HG03039 (cell line): ENCODE results near the gene AKR1C4.
"Not testable (repeated sequence)": the region's sequence is repeated elsewhere in the genome, so short reads cannot be mapped to it uniquely, and the experiment has no call there.

Experiments
- ATAC-seq: cut with Tn5 transposase; IDR thresholded peaks from one replicate; pipeline ENCODE4 v1.9.1; 2021; ENCODE audit warnings: mild to moderate bottlenecking, moderate library complexity; ENCODE audit not compliant: unreplicated experiment

AKR1C4 gene

DNA sequence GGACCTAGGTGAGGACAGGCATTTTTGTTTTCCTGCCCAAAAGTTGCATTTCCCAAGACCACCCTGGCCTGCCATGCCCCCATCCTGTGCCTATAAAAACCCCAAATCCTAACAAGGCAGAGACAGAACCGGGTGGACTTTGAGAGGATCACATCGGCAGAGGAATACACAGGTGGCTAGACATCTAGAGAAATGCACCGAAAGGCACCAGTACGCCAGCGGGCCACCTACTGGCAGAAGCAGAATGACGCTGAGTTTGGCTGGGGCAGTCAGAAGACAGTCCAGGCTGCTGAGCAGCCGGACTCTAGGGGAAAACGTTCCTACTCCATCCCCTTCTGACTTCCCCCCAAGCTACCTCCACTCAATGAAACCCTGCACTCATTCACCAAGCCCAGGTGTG lies 2.8 kb downstream of the AKR1C4 start:
- ATAC-seq = no peak

DNA sequence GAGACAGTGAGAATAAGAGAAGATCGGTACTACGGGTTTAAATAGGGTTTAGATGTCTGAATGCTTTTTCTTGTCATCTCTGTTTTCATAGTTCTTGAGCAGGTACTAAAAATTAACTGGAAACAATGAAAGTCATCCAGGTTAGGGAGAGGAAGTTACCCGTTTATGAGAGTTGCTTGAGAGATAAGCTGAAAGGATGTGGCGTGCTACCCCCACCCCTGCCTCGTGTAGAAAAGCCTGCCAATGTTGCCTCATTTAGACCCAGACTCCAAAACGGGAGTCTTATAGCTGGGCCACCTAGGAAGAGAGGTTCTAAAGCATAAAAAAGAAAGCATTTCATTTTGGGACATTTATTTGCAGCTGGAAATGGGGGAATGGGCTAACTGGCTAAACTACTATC lies 10.2 kb downstream of the AKR1C4 start:
- no peak for ATAC-seq

DNA sequence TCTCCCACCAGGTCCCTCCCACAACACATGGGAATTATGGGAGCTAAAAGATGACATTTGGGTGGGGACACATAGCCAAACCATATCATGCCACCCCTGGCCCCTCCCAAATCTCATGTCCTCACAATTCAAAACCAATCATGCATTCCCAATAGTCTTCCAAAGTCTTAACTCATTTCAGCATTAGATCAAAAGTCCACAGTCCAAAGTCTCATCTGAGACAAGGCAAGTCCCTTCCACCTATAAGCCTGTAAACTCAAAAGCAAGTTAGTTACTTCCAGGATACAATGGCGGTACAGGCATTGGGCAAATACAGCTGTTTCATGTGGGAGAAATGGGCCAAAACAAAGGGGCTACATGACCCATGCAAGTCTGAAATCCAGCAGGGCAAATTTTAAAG lies 13.1 kb downstream of the AKR1C4 start:
- not testable (repeated sequence) for ATAC-seq

DNA sequence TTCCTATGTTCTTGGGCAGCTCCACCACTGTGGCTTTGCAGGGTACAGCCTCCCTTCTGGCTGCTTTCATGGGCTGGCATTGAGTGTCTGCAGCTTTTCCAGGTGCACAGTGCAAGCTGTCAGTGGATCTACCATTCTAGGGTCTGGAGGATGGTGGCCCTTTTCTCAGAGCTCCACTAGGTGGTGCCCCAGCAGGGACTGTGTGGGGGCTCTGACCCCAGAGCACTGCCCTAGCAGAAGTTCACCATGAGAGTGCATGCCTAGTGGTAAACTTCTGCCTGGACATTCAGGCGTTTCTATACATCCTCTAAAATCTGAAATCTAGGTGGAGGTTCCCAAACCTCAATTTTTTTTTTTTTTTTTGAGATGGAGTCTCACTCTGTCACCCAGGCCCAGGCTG lies 13.6 kb downstream of the AKR1C4 start:
- not testable (repeated sequence) for ATAC-seq

DNA sequence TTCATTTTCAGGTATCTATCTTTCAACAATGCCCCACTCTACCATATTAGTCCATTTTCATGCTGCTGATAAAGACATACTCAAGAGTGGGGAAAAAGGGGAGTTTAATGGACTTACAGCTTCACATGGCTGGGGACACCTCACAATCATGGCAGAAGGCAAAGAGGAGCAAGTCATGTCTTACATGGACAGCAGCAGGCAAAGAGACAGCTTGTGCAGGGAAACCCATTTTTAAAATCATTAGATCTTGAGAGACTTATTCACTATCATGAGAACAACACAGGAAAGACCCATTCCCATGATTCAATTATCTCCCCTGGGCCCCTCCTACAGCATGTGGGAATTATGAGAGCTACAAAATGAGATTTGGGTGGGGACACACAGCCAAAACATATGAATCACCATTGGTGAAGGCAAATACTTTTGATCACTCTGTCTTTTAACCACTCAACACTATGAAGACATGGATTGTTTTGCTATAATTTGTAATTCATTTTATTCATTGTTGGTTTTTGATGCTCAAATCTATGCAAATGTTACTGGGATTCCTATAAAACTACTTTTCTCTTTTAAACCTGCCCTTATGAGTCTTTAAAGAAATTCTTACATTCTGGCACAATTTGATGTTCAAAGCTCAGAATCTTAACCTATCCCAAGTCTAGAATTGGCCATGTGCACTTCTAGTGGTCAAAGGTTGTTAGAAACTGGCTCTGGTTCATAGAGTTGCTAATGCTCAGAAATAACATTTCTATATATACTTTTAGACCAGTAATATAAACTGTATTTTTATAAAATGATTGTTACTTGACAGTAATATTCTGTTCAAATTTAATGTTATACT lies 15.3 kb downstream of the AKR1C4 start:
- no peak for ATAC-seq

DNA sequence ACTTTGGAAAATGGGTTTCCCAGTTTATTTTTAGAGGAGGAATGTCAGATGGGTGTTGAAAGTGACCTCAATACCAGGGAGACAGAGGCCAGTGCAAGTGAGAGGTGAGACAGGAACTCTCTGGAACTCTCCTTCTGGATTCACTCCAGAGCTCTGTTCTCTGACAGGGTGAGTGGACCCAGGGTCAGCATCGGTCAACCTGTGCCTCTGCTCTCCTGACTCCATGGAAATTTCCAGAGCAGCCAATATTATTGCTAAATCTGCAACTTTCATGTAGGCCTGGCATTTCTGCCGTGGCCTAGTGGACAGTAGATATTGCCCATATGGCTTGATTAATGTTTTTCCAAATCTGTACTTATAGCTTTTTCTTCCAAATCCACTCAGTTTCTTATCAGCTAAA lies 20.2 kb downstream of the AKR1C4 start:
- ATAC-seq = no peak

DNA sequence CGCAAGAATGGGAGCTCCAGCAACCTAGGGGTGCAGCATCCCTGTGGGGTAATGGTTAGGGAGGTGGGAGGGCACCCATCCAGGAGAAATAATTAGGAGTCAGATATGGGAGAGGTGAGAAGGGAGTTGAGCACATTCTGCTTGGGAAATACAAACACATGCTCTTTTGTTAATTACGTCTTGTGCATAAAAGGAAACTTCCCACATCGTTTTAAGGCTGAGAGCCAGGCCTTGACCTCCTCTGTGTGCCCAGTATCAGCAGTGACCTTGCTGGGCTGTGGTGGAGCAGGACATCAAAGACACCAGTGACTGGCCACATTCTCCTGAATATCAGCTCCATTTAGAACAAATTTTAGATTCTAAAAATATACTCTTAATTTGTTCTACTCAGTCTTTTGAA lies 22.6 kb downstream of the AKR1C4 start:
- ATAC-seq = no peak

DNA sequence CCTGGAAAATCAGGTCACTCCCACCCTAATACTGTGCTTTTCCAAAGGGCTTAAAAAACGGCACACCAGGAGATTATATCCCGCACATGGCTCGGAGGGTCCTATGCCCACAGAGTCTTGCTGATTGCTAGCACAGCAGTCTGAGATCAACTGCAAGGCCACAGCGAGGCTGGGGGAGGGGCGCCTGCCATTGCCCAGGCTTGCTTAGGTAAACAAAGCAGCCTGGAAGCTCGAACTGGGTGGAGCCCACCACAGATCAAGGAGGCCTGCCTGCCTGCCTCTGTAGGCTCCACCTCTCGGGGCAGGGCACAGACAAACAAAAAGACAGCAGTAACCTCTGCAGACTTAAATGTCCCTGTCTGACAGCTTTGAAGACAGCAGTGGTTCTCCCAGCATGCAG lies 26.3 kb downstream of the AKR1C4 start:
- not testable (repeated sequence) for ATAC-seq

DNA sequence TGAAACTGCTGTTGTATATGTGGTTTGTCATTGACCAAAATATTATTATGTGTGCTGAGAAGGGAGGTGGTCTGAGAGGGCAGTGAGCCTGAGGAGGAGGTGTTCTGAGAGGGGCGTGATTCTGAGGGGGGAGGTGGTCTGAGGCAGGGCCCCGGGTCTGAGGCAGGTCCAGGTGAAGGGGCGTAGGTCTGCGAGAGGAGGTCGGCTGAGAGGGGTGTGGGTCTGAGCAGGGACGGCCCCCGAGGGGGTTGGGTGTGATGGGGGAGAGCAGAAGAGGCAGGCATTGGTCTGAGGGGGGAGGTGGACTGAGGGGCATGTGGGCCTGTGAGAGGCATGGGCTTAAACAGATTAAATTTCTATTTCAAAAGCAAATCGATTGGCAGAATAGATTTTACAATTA lies 32.4 kb downstream of the AKR1C4 start:
- ATAC-seq = no peak

DNA sequence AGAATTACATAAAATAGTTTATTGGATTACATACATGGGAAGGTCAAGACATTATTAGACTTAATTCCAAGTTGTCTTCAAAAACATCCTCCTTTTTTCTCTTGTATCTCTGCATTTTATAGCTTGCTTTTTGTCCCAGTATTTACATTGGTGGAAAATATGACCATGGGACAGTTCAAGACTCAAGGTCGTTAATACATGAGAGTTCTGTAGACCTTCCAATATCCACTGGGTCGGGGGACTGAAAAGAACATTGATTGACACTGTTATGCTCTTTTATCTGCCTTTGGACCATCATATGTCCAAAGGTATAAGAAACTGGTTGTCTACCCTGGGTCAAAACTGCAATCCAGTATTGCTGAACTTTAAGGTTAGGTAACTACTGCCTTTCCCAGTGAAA lies 36.7 kb downstream of the AKR1C4 start:
- ATAC-seq = no peak

DNA sequence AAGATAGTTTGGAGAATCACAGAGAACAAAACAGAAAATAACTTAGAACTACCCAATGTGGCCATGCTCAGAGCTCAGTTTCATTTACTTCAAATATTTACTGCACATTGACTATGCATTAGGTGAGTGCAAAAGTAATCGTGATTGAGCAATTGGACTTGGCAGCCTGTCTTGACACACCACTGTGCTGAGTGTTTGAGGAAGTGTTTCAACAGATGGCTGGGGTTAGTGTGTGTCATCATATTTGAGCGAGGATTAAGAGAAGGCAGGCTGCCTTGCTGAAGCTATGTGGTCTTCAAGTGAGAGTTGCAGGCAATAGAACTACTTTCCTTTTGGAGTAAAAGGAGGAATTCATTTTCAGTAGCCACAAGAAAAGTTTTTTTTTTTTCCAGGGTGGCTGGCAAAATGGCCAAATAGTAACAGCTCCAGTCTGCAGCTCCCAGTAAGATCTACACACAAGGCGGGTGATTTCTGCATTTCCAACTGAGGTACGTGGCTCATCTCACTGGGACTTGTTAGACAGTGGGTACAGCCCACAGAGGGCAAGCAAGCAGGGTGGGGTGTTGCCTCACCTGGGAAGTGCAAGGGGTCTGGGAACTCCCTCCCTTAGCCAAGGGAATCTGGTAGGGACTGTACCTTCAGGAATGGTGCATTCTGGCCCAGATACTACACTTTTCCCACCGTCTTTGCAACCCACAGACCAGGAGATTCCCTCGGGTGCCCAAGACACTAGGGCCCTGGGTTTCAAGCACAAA lies 37.6 kb downstream of the AKR1C4 start:
- no peak for ATAC-seq

DNA sequence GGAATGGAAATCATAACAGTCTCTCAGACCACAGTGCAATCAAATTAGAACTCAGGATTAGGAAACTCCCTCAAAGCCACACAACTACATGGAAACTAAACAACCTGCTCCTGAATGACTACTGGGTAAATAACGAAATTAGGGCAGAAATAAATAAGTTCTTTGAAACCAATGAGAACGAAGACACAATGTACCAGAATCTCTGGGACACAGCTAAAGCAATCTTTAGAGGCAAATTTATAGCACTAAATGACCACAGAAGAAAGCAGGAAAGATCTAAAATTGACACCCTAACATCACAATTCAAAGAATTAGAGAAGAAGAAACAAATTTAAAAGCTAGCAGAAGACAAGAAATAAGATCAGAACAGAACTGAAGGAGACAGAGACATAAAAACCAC lies 40.9 kb downstream of the AKR1C4 start:
- ATAC-seq = not testable (repeated sequence)

DNA sequence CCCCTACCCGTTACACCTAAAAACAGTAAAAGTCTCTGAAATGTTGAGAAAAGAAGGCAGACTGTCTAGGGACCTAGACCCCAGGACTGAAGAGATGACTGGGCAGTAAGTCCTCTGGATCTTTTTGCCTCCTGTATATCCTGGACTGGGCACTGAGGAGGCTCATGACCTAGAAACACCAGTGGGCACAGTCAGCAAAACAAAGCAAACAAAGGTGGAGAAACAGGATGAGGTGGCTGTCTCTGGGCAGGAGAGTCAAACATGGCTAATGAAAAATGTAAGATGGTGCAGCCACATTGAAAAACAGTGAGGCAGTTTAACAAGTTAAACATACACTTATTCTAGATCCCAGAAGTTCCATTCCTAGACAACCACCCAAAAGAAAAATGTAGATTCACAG lies 45.9 kb downstream of the AKR1C4 start:
- no peak for ATAC-seq

DNA sequence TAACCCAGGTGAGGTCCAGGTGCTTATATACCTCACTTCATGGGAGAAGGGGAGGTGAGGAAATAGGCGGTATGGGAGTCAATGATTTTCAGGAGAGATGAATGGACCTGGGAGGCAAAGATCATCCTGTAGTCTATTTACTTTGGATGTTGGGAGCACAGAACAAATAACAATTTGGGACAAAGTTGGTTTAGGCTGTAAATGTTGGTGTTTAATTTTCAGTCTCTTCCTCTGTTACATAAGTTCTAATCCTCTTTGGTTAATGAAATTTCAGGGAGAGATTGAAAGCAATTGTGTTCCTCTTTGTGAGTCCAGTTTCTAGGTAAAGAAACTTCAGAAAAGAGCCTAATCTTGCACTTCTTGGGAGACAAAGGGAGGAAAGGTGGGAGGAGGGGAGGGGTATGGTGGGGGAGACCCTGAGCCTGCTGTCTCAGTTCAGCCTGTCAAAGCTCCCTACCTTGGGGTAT lies 46.9 kb downstream of the AKR1C4 start:
- no peak for ATAC-seq

DNA sequence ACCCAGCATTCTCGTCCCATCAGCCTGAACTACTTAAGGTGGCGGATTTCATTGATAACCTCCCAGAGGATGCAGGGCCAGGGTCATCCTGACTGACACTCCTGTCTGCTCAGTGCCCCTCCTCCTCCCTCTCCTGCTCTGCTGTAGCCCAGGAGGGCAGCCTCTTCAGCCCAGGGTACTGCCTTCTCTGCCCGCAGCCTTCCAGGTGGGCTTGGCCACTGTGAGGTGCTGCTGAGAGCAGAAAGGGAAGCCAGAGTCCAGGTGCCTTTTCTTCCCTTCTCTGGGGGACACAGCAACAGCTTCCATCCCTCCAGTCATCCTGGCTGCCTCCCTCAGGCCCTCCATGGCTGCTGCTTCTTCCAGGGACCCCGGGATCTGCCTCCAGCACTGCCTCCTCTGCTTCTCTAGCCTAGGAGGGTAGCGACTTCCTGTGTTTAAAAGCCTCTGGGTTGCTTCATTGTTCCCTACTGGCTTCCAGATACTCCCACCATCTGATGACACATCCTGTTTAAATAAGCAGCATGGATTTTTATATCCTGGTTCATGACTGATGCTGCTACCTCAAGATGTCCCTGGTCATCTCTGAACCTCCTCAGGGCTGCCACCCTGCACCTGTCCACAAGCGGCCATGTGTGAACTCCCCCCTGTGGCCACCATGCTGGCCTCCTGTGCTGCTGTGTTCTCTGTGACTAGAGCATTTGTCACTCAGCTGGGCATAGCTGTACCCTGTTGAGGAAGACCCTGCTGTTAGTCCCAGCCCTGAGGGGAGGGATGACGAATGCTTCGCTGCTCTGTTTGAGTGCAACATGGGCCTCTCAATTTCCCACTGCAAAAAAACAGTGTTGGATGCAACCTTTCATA lies 55.8 kb downstream of the AKR1C4 start:
- no peak for ATAC-seq

DNA sequence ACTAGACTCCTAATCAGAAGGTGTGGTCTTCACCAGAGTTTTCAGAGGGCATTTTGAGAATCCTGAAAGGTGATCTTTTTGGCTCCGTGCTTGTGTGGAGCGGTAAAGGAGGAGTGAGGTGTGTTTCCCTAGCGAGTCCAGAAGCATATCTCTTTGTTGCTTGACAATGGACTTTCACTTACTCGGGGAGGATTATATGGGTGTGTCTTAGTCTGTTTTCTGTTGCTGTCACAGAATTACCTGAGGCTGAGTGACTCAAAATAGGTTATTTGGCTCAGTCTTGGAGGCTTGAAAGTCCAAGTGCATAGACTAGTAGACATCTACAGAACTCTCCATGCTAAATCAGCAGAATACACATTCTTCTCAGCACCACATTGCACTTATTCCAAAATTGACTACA lies 57.9 kb downstream of the AKR1C4 start:
- ATAC-seq = no peak

DNA sequence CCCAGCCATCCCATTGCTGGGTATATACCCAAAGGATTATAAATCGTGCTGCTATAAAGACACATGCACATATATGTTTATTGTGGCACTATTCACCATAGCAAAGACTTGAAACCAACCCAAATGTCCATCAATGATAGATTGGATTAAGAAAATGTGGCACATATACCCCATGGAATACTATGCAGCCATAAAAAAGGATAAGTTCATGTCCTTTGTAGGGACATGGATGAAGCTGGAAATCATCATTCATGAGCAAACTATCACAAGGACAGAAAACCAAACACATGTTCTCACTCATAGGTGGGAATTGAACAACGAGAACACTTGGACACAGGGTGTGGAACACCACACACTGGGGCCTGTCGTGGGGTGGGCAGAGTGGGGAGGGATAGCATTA lies 61.1 kb downstream of the AKR1C4 start:
- ATAC-seq = not testable (repeated sequence)

DNA sequence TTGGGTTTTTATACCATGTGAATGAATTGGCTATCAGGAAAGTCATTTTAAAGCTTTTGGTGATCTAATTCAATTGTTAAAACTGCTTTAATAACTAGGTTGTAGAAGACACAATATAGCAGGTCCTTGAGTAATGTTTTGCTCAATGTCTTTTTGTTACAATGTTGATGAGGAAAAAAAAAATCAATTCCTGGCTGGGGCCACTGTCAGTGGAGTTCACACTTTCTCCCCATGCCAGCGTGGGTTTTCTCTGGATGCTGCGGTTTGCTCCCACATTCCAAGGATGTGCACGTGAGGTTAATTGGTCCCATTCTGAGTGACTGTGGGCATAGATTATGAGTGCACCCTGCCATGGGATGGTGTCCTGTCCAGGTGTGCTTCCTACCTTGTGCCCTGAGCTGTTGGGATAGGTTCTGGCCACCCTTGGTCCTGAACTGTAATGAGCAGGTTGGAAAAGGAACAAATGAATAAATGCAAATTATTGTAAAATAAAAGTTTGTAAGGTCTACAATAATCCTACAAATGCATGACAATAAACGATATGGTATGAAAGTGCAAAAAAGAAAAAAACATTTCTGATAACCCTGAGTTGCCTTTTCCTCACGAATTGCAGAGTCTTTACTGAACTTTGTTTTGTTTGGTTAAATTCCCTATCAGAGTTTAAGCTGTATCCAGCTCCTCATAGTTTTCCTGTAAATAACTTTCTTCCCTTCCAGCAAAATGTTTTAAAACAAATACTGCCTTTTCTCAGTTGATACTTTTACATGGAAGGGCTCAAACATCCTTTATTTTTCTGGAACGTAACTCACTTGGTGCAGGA lies 62.7 kb downstream of the AKR1C4 start:
- ATAC-seq = no peak

DNA sequence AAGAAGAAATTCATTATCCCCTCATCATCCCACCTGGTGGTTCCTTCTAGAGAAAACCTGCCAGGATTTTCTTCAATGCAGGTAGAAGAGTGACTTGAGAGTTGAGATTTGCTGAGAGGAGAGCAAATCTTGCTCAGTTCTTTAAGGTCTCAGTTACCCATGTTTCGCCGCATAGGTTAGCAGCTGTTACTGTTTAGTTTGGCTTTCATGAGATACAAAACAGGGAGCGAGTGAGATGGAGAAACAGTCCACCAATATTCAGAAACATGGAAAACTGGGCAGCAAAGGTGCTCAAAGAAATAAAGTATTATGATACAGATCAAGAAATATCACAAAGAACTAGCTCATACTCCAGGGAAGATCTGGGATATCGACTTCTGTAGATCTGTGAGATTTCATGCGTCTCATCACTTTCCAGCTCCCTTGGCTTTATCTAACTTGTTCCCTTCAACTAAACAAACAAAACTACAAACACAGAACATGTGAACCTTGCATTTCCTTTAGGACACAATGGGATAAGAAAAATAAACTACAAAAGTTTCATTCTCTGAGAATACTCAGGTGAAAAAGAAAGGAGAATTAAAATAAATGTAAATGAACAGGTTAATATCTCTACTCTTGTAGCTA lies 63.4 kb downstream of the AKR1C4 start:
- ATAC-seq = no peak

DNA sequence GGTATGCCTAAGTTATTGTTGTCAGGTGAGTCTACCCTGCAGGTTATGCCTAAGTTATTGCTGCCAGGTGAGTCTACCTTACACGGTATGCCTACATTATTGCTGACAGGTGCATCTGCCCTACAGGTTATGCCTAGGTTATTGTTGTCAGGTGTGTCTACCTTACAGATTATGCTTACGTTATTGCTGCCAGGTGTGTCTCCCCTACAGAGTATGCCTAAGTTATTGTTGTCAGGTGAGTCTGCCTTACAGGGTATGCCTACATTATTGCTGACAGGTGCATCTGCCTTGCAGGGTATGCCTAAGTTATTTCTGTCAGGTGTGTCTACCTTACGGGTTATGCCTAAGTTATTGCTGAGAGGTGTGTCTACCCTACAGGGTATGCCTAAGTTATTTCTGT lies 64.2 kb downstream of the AKR1C4 start:
- ATAC-seq = no peak
